Measurements from ENCODE around the gene FTO.

DNA sequence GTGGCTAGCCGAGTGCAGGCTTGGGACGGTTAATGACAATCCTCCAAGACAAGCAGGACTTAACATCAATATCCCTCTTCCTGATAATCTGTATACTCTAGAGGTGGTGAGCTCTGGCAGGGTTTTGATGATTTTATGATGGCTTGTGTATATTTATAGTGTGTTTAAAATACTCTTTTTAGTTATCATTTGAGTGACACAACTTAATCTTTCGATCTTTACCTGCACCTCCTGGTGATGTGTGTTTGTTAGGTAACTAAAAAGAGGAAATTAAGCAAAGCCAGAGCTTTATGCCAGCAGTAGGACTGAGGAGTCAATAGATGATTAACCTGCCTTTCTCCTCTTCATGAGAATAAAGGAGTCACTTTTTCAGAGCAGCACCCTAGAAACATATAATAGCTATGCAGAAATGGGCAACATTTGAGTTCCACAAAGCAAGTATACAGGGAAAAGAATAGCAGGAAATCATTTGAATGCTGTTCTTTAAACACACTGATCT is 372.1 kb downstream of the FTO start:
- no peak for TF ChIP-seq EP300 (IDR thresholded peaks at IDR 0.05)
- TF ChIP-seq, protein P1, sequence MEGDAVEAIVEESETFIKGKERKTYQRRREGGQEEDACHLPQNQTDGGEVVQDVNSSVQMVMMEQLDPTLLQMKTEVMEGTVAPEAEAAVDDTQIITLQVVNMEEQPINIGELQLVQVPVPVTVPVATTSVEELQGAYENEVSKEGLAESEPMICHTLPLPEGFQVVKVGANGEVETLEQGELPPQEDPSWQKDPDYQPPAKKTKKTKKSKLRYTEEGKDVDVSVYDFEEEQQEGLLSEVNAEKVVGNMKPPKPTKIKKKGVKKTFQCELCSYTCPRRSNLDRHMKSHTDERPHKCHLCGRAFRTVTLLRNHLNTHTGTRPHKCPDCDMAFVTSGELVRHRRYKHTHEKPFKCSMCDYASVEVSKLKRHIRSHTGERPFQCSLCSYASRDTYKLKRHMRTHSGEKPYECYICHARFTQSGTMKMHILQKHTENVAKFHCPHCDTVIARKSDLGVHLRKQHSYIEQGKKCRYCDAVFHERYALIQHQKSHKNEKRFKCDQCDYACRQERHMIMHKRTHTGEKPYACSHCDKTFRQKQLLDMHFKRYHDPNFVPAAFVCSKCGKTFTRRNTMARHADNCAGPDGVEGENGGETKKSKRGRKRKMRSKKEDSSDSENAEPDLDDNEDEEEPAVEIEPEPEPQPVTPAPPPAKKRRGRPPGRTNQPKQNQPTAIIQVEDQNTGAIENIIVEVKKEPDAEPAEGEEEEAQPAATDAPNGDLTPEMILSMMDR (IDR thresholded peaks at IDR 0.05), result no peak

Data from tibial nerve (tissue), 4 donors.